SK-N-SH (cell line): Measurements from ENCODE around the gene CEP152. TPM values are rescaled to one million over a fixed set of nuclear protein-coding genes. Genes with fewer than 3 reads are reported as not detected.
A peak's percentile ranks its signal among the peaks of the same experiment; 100 is the strongest.

Experiments used
- CTCF ChIA-PET: fragments of 300-600, 350-600 bp; formaldehyde crosslinking; extraction: SDS; loops from one replicate; lab custom pipeline; 2021; lab: Yijun Ruan, JAX
- POLR2A ChIA-PET: fragments of 350-600 bp; sonication (Branson Sonifier 250); formaldehyde crosslinking; extraction: SDS; loops from one replicate; lab custom pipeline; 2020; ENCODE audit warnings: antibody characterized with exemption, inconsistent platforms; lab: Yijun Ruan, JAX
- DNase-seq: peaks from one replicate; pipeline ENCODE4 v3.0.0; 2012
- H2AFZ ChIP-seq: fragments of 200-600 bp; sonication (generic); 2 replicates; pipeline ENCODE4 v1.8.1; 2016; ENCODE audit warnings: antibody characterized with exemption, mild to moderate bottlenecking, low read depth
- H3F3A ChIP-seq: fragments of 200-600 bp; sonication (generic); replicated peaks from 2 replicates; pipeline ENCODE3; 2016; ENCODE audit warnings: antibody characterized with exemption, mild to moderate bottlenecking; ENCODE audit not compliant: insufficient read depth
- H3K27ac ChIP-seq, 2 experiments: fragments of 200-500 bp in 1 of 2; fragments of 200-600 bp in 1 of 2; sonication (Bioruptor generic) in 1 of 2; sonication (generic), shearing (Covaris generic) in 1 of 2; 2 replicates each; pipeline versions ENCODE4 v1.5.1 to v1.6.1; 2014 to 2016; ENCODE audit warnings: low read depth in 2 of 2, inconsistent platforms in 1 of 2, low read length in 1 of 2, mild to moderate bottlenecking in 1 of 2, mixed read lengths in 1 of 2
- H3K27me3 ChIP-seq: fragments of 200-600 bp; sonication (generic), shearing (Covaris generic); 2 replicates; pipeline ENCODE4 v1.6.1; 2016; ENCODE audit warnings: mixed run types; ENCODE audit not compliant: insufficient read depth
- H3K36me3 ChIP-seq, 2 experiments: fragments of 200-500 bp in 1 of 2; fragments of 200-600 bp in 1 of 2; sonication (Bioruptor generic) in 1 of 2; sonication (generic) in 1 of 2; replicated peaks in 1 of 2; 2 replicates each; pipeline versions ENCODE3 to v1.5.1; 2014 to 2016; ENCODE audit warnings: low read length in 1 of 2, mild to moderate bottlenecking in 1 of 2; ENCODE audit not compliant: insufficient read depth in 2 of 2, control insufficient read depth in 1 of 2
- H3K4me1 ChIP-seq, 2 experiments: fragments of 200-500 bp in 1 of 2; fragments of 200-600 bp in 1 of 2; sonication (Bioruptor generic) in 1 of 2; sonication (generic), shearing (Covaris generic) in 1 of 2; 2 replicates each; pipeline versions ENCODE4 v1.5.1 to v1.6.1; 2014 to 2016; ENCODE audit warnings: low read depth in 1 of 2, low read length in 1 of 2, mixed run types in 1 of 2; ENCODE audit not compliant: insufficient read depth in 2 of 2, control insufficient read depth in 1 of 2
- H3K4me2 ChIP-seq: fragments of 200-600 bp; sonication (generic), shearing (Covaris generic); 2 replicates; pipeline ENCODE4 v1.6.1; 2017; ENCODE audit warnings: mixed run types
- H3K4me3 ChIP-seq, 2 experiments: fragments of 200-500 bp in 1 of 2; fragments of 200-600 bp in 1 of 2; sonication (Bioruptor generic) in 1 of 2; sonication (generic), shearing (Covaris generic) in 1 of 2; 2 replicates each; pipeline versions ENCODE4 v1.5.1 to v1.8.1; 2014 to 2016; ENCODE audit warnings: low read depth in 2 of 2, inconsistent platforms in 1 of 2, low read length in 1 of 2, mild to moderate bottlenecking in 1 of 2, mixed read lengths in 1 of 2, moderate library complexity in 1 of 2
- H3K79me2 ChIP-seq: fragments of 200-600 bp; sonication (generic); 2 replicates; pipeline ENCODE4 v1.8.1; 2017; ENCODE audit warnings: mild to moderate bottlenecking; ENCODE audit not compliant: insufficient read depth
- H3K9ac ChIP-seq: fragments of 200-600 bp; sonication (generic); 2 replicates; pipeline ENCODE4 v1.6.1; 2017; ENCODE audit warnings: mixed run types
- H3K9me2 ChIP-seq: fragments of 200-600 bp; sonication (generic); 2 replicates; pipeline ENCODE4 v1.6.1; 2017; ENCODE audit warnings: mixed run types
- H3K9me3 ChIP-seq: fragments of 200-600 bp; sonication (generic); 2 replicates; pipeline ENCODE4 v1.6.1; 2017; ENCODE audit warnings: mixed run types, mild to moderate bottlenecking, moderate library complexity
- H4K20me1 ChIP-seq: fragments of 200-600 bp; sonication (generic); 2 replicates; pipeline ENCODE4 v1.6.1; 2017; ENCODE audit warnings: mild to moderate bottlenecking, mixed run types; ENCODE audit not compliant: insufficient read depth
- CHD2 ChIP-seq: fragments of 150-350 bp; IDR thresholded peaks from 2 replicates; pipeline ENCODE4 v1.6.1; 2018; ENCODE audit warnings: low read length; ENCODE audit not compliant: partially characterized antibody
- ELF1 ChIP-seq: IDR thresholded peaks from 2 replicates; pipeline ENCODE4 v1.4.0; 2012
- EZH2phosphoT487 ChIP-seq: fragments of 200-600 bp; sonication (generic); IDR thresholded peaks from 2 replicates; pipeline ENCODE4 v1.6.1; 2017; ENCODE audit warnings: low read depth, mixed run types, mild to moderate bottlenecking, antibody characterized with exemption, moderate library complexity, borderline replicate concordance
- FOSL2 ChIP-seq: IDR thresholded peaks from 2 replicates; pipeline ENCODE4 v1.4.0; 2012; ENCODE audit warnings: low read depth, mild to moderate bottlenecking, moderate library complexity, borderline replicate concordance
- FOXJ3 ChIP-seq: sonication (generic); formaldehyde crosslinking; IDR thresholded peaks from 2 replicates; pipeline ENCODE4 v1.5.1; 2020; ENCODE audit warnings: mild to moderate bottlenecking, missing genetic modification reagents
- FOXM1 ChIP-seq: IDR thresholded peaks from 2 replicates; pipeline ENCODE4 v1.4.0; 2012; ENCODE audit warnings: low read depth, mild to moderate bottlenecking
- GABPA ChIP-seq: IDR thresholded peaks from 2 replicates; pipeline ENCODE4 v1.4.0; 2012; ENCODE audit warnings: low read depth, mild to moderate bottlenecking
- JUND ChIP-seq: IDR thresholded peaks from 2 replicates; pipeline ENCODE4 v1.4.0; 2012
- MAX ChIP-seq: IDR thresholded peaks from 2 replicates; pipeline ENCODE4 v1.4.0; 2012; ENCODE audit warnings: low read depth
- NRF1 ChIP-seq: IDR thresholded peaks from 2 replicates; pipeline ENCODE4 v1.6.1; 2012; ENCODE audit warnings: low read depth, mild to moderate bottlenecking, low read length
- RAD21 ChIP-seq: IDR thresholded peaks from 2 replicates; pipeline ENCODE4 v1.6.1; 2012; ENCODE audit warnings: mild to moderate bottlenecking, low read length
- RCOR1 ChIP-seq: fragments of 150-350 bp; IDR thresholded peaks from 2 replicates; pipeline ENCODE4 v1.6.1; 2017; ENCODE audit warnings: antibody characterized with exemption, low read length
- RFX5 ChIP-seq: IDR thresholded peaks from 2 replicates; pipeline ENCODE4 v1.6.1; 2012; ENCODE audit warnings: mild to moderate bottlenecking, improper control_type of control experiment, low read length
- TAF1 ChIP-seq: IDR thresholded peaks from 2 replicates; pipeline ENCODE4 v1.6.1; 2012; ENCODE audit warnings: low read depth, mild to moderate bottlenecking, low read length, moderate library complexity, borderline replicate concordance
- YY1 ChIP-seq: IDR thresholded peaks from 2 replicates; pipeline ENCODE4 v1.4.0; 2012; ENCODE audit warnings: low read depth, mild to moderate bottlenecking
- WGBS: methylation state at CpG from one replicate; pipeline ENCODE4 v1.1.6; 2017; ENCODE audit warnings: low lambda C conversion rate; 5-methylcytosine and 5-hydroxymethylcytosine counted together
- polyA plus RNA-seq, 3 experiments: library from polyadenylated mRNA; depleted of rRNA; stranded (reverse); fragments of >200 nt; gene quantifications; 2 replicates each; pipeline ENCODE4 v1.2.3, GENCODE V29; 2012
- TF ChIP-seq, protein P1 (sequence below): IDR thresholded peaks from 2 replicates; pipeline ENCODE4; 2012
- TF ChIP-seq, protein P2 (sequence below): fragments of 150-350 bp; IDR thresholded peaks from 2 replicates; pipeline ENCODE4 v1.6.1; 2017; ENCODE audit warnings: antibody characterized with exemption, low read length, low read depth, borderline replicate concordance
- TF ChIP-seq, protein P3 (sequence below): IDR thresholded peaks from 2 replicates; pipeline ENCODE4 v1.4.0; 2012; ENCODE audit warnings: low read depth, borderline replicate concordance
- TF ChIP-seq, protein P4 (sequence below): IDR thresholded peaks from 2 replicates; pipeline ENCODE4 v1.4.0; 2012; ENCODE audit warnings: low read depth, borderline replicate concordance

CEP152 gene
- polyA plus RNA-seq, 1 of the 3 experiments (the other 2 are of a cell fraction) = 0.71 TPM

GRCh38 chr15:48796930-48797329 is 13.9 kb downstream of the CEP152 start (continued):
- TF ChIP-seq, protein P1, sequence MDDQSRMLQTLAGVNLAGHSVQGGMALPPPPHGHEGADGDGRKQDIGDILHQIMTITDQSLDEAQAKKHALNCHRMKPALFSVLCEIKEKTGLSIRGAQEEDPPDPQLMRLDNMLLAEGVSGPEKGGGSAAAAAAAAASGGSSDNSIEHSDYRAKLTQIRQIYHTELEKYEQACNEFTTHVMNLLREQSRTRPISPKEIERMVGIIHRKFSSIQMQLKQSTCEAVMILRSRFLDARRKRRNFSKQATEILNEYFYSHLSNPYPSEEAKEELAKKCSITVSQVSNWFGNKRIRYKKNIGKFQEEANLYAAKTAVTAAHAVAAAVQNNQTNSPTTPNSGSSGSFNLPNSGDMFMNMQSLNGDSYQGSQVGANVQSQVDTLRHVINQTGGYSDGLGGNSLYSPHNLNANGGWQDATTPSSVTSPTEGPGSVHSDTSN = no peak
- TF ChIP-seq, all 33 proteins: peak for 0

- no peaks in the 10 kb centered on the region for H3K27me3 ChIP-seq
- WGBS = 97% methylated on average over 3 of the region's 3 CpGs
- H3K4me1 ChIP-seq = peaks cover 9 to 30% of the 10 kb centered on the region in 2 experiments
- H3K27ac ChIP-seq = peak overlapping the region in 1 of 2 experiments; percentile 17; a peak in 1 of 4 replicates
- H3K79me2 ChIP-seq = peaks cover 36% of the 10 kb centered on the region
- no peak overlapping the region for H3K9ac ChIP-seq
- H3K4me2 ChIP-seq = no peak overlapping the region
- TF ChIP-seq RAD21 = no peak
- no peaks in the 10 kb centered on the region for H3K9me3 ChIP-seq
- H2AFZ ChIP-seq = peak overlapping the region; percentile 22; the same call in 1 of the 2 replicates
- ChIA-PET CTCF (no interaction called here), POLR2A (no interaction called here)
- no peaks in the 10 kb centered on the region for H4K20me1 ChIP-seq
- DNase-seq = no peak
- H3F3A ChIP-seq = no peaks in the 10 kb centered on the region
- H3K9me2 ChIP-seq = no peaks in the 10 kb centered on the region
- H3K4me3 ChIP-seq = no peak overlapping the region
- H3K36me3 ChIP-seq = peaks cover 21 to 36% of the 10 kb centered on the region in 2 experiments
Measured at GRCh38 chr15:48796521-48796920, 14.3 kb downstream of the CEP152 start.

DNA sequence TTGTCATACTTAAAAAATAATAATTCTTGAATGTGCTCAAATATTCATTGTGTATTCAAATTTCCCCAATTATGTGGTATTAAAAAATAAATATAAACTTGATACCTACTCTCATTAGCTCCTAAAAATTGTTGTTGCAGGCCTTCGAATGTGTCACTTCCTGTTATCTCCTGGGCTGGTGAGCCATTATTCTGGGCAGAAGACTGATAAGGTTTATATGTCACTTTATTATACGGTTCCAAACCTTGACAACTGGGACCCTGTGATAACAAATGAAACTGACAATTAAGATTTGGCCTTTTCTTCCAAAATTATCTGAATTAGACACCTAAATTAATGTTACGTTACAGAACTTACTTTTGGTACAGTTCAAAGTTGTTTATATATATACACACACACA is 15.0 kb downstream of the CEP152 start:
- no peaks in the 10 kb centered on the region for H4K20me1 ChIP-seq
- H3K4me2 ChIP-seq = no peak overlapping the region
- H3K4me3 ChIP-seq = no peak overlapping the region
- peaks cover 25 to 42% of the 10 kb centered on the region in 2 experiments for H3K36me3 ChIP-seq
- no peak for TF ChIP-seq GABPA
- TF ChIP-seq RAD21 = no peak
- no peak for TF ChIP-seq FOXJ3 (CRISPR knock-in tag)
- TF ChIP-seq FOXM1 = no peak
- TF ChIP-seq ELF1 = no peak
- TF ChIP-seq YY1 = no peak
- no peak for TF ChIP-seq JUND
- TF ChIP-seq, protein P2, sequence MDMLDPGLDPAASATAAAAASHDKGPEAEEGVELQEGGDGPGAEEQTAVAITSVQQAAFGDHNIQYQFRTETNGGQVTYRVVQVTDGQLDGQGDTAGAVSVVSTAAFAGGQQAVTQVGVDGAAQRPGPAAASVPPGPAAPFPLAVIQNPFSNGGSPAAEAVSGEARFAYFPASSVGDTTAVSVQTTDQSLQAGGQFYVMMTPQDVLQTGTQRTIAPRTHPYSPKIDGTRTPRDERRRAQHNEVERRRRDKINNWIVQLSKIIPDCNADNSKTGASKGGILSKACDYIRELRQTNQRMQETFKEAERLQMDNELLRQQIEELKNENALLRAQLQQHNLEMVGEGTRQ = no peak
- TF ChIP-seq EZH2phosphoT487 = no peak
- TF ChIP-seq FOSL2 = no peak
- no peak for TF ChIP-seq TAF1
- TF ChIP-seq MAX = no peak
- no peak for TF ChIP-seq CHD2
- no peak for TF ChIP-seq NRF1
- TF ChIP-seq, protein P3, sequence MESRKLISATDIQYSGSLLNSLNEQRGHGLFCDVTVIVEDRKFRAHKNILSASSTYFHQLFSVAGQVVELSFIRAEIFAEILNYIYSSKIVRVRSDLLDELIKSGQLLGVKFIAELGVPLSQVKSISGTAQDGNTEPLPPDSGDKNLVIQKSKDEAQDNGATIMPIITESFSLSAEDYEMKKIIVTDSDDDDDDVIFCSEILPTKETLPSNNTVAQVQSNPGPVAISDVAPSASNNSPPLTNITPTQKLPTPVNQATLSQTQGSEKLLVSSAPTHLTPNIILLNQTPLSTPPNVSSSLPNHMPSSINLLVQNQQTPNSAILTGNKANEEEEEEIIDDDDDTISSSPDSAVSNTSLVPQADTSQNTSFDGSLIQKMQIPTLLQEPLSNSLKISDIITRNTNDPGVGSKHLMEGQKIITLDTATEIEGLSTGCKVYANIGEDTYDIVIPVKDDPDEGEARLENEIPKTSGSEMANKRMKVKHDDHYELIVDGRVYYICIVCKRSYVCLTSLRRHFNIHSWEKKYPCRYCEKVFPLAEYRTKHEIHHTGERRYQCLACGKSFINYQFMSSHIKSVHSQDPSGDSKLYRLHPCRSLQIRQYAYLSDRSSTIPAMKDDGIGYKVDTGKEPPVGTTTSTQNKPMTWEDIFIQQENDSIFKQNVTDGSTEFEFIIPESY = no peak
- no peak for TF ChIP-seq RFX5
- TF ChIP-seq, protein P4, sequence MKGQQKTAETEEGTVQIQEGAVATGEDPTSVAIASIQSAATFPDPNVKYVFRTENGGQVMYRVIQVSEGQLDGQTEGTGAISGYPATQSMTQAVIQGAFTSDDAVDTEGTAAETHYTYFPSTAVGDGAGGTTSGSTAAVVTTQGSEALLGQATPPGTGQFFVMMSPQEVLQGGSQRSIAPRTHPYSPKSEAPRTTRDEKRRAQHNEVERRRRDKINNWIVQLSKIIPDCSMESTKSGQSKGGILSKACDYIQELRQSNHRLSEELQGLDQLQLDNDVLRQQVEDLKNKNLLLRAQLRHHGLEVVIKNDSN = no peak
- TF ChIP-seq RCOR1 = no peak
- ChIA-PET POLR2A (no interaction called here), CTCF (no interaction called here)
- DNase-seq = no peak
- peaks cover 1% of the 10 kb centered on the region for H3F3A ChIP-seq
- H3K4me1 ChIP-seq = peaks cover 8 to 28% of the 10 kb centered on the region in 2 experiments
- H3K27ac ChIP-seq = no peak overlapping the region
- H2AFZ ChIP-seq = no peak overlapping the region
- no peak overlapping the region for H3K9ac ChIP-seq
- no peaks in the 10 kb centered on the region for H3K9me2 ChIP-seq
- no peaks in the 10 kb centered on the region for H3K27me3 ChIP-seq
- H3K79me2 ChIP-seq = peaks cover 30% of the 10 kb centered on the region
- no peaks in the 10 kb centered on the region for H3K9me3 ChIP-seq
- WGBS = 97% methylated on average over 3 of the region's 3 CpGs
